GM19193 (cell line): ENCODE measurements around the gene ASCL1.
A peak's percentile ranks its signal among the peaks of the same experiment; 100 is the strongest.

Experiments
- POLR2A ChIP-seq: IDR thresholded peaks from 4 replicates; pipeline ENCODE4 v1.6.1; 2011; ENCODE audit not compliant: insufficient read depth, insufficient read length; ENCODE audit errors: extremely low read depth

The ASCL1 gene

GRCh38 chr12:102957339-102958050 lies at the start of gene ASCL1:
TSS of gene ASCL1 (plus strand) at chr12:102957674. CDS start at chr12:102958245, 571 bp downstream.
- TF ChIP-seq POLR2A = no peak

- no peak for TF ChIP-seq POLR2A
Measured at GRCh38 chr12:102907918-102908317, 49.6 kb upstream of the ASCL1 start.

DNA sequence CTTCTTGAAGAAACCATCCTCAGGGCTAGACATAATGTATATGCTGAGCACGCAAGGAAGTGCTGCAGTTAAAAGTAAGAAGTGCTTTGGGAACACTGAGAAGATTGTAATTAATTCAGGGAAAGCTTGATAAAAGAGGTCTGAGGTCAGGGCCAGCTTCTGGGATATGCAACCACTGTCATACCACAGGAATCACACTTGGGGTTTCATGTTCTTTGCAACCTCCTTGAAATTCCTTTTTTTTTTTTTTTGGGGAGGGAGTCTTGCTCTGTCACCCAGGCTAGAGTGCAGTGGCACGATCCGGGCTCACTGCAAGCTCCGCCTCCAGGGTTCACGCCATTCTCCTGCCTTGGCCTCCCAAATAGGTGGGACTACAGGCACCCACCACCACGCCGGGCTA lies 47.3 kb upstream of the ASCL1 start:
- no peak for TF ChIP-seq POLR2A

- no peak for TF ChIP-seq POLR2A
Measured at GRCh38 chr12:102910792-102911191, 46.7 kb upstream of the ASCL1 start.

- no peak for TF ChIP-seq POLR2A
Measured at GRCh38 chr12:102911320-102911719, 46.2 kb upstream of the ASCL1 start.

DNA sequence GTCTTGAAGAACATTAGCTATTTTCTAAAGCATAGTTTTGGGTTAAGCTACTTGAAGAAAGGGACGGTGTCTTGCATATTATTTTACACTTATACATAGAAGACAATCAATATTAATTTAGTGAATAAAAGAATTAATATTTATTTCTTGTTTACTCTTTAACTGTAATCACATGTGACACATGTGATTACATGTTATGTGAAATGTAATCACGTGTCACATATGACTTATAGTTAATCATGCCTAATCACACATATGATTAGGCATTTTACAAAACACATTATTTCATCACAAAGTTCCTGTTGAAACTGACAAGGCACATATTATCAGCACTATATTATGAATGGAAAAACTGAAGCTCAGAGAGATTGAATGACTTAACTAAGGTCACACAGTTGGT lies 45.2 kb upstream of the ASCL1 start:
- TF ChIP-seq POLR2A = no peak

DNA sequence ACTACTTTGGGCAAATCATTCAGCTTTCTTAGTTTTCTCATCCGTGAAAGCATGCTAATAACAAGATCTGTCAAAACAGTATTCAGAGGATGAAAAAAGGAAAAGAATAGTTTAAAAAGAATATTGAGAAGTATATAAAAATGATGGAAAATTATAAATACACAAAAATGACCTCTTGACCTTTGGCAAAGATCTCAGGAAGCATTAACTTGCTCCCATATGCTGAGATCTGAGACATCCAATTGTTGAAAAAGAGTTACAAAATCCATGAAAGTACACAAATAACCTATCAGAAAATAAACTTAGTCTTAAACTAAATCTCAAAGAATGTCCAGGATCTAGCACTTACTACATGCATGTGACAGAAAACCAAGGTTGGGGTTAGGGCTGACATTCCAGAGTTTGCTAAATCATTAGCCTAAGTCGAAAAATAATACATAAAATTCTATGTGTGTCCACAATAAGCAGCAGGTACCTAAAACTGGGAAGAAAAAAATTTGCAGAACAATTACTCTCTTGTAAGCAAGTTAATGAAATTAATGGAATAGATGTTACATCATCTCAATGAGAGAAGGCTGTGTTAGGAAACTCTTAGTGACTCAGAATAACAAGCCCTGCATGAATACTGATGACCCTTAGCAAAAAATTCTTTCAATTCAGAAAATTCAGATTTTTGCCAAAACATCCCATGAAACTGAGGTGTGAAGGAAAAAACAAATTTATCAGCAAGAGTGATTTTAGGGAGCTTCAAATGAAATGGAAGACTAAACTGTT lies 43.8 kb upstream of the ASCL1 start:
- TF ChIP-seq POLR2A = no peak

- no peak for TF ChIP-seq POLR2A
Measured at GRCh38 chr12:102916252-102917025, 41.0 kb upstream of the ASCL1 start.

DNA sequence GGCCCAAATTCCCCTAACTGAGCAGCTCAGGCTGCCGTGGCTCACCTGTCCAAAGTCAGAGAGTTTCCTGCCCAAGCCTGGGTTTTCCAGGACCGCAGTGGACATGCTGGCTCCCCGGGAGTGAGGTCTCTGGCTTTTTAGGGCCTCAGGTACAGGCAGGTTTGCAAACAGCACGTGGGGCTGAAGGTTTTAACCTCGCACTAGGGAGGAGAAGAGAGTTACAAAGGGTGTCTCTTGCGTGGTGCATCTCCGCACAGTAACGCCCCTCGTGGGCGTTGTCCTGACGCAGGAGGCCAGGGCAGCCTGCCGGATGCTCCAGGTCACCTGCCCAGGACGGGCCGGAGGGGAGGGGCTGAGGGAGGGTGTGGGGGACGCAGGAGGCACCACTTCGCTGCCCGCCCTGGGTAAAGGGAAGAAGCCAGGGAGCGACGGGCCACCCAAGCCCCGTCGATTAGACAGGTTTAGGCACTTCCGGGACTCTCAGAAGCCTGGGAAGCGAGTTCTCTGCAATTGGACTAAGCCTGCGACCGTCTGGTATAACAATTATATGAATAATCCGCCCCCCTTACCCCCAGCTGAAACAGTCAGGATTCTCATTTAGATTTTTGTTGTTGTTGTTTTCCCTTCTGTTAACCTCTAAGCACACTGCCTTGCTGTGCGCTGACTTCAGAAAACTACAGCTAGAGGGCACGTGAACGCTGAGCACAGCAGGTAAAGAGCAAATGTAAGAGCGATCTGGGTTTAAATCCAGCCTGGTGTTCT lies 40.3 kb upstream of the ASCL1 start, which contains the start of gene PAH:
Gene PAH (minus strand): TSS at position 219 of the 762 bp plus-strand sequence. CDS start 114 bp downstream, at position 105.
- TF ChIP-seq POLR2A = peak; percentile 17

DNA sequence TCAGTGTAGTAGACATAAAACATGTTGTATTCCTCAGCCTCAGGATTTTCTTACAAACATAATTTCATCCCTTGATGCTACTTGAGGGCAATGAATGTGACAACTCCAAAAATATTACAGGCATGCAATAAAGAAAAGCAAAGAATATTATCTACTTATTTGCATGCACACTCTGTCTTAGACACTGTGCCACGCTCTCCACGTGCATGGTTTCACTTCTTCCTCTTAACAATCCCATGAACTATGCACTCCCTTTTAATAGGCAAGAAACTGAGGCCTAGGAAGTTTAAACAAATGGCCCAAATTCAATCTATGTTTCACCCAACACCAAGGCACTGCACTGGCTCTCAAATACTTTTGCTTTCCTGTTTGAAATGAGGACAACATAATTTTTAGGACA lies 38.6 kb upstream of the ASCL1 start:
- TF ChIP-seq POLR2A = no peak

DNA sequence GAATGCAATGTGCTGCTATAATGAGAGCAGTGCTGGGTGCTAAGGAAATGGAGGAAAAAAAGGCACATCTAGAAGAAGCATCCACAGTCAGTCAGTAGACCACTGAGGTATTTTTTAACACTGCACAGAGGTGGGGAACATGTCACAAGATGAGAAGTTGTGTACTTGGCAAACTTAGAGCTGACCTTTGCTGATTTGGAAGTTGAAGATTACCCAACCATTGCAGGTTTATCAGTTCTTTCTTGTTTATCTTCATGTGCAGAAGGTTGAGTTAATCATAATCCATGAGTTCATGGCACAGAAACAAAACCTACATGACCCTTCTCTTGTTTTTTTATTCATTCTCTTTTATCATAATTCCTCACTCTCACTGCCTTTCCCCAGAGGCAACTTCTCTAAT lies 37.2 kb upstream of the ASCL1 start:
- TF ChIP-seq POLR2A = no peak

GRCh38 chr12:102921240-102921639 lies 36.2 kb upstream of the ASCL1 start:
- TF ChIP-seq POLR2A = no peak

GRCh38 chr12:102927220-102927619 lies 30.3 kb upstream of the ASCL1 start:
- TF ChIP-seq POLR2A = no peak

DNA sequence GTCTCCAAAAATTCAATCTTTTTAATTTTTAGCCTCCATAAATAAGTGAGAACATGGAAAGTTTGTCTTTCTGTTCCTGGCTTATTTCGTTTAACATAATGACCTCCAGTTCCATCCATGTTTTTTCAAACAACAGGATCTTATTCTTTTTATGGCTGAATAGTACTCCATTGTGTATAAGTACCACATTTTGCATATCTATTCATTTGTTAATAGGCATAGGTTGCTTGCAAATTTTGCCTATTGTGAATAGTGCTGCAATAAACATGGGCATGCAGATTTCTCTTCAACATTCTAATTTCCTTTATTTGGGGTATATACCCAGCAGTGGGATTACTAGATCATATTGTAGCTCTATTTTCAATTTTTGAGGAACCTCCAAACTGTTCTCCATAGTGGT lies 24.3 kb upstream of the ASCL1 start:
- no peak for TF ChIP-seq POLR2A
